Heart left ventricle (tissue), 16 donors: ENCODE data around the gene SRRM5. TPM values are rescaled to one million over a fixed set of nuclear protein-coding genes. Genes with fewer than 3 reads are reported as not detected.

Source experiments
- ATAC-seq, 4 donors: fragments of 200-7000 bp; cut with Tn5 transposase; one replicate each; pipeline ENCODE4 v1.9.1; 2020 to 2022; ENCODE audit warnings: moderate library complexity in 4 of 4, mild to moderate bottlenecking in 3 of 4, moderate number of reproducible peaks in 1 of 4
- DNase-seq, 5 donors: peaks; one replicate each; pipeline ENCODE4 v3.0.0-alpha.2; 2020
- H3K27ac ChIP-seq, 12 donors: fragments of 200-600 bp; sonication (generic) in 4 of 12; one replicate each; pipeline versions ENCODE4 v1.5.0 to v1.8.0; 2016 to 2022; ENCODE audit warnings: mild to moderate bottlenecking in 2 of 12
- H3K27me3 ChIP-seq, 9 donors: fragments of 200-600 bp; sonication (generic) in 2 of 9; one replicate each; pipeline versions ENCODE4 v1.5.1 to v1.8.0; 2016 to 2022; ENCODE audit warnings: mild to moderate bottlenecking in 3 of 9
- H3K36me3 ChIP-seq, 9 donors: fragments of 200-600 bp; sonication (generic) in 2 of 9; one replicate each; pipeline versions ENCODE4 v1.5.0 to v1.8.0; 2018 to 2022; ENCODE audit warnings: mild to moderate bottlenecking in 2 of 9
- H3K4me1 ChIP-seq, 12 donors: fragments of 200-600 bp; sonication (generic) in 4 of 12; one replicate each; pipeline versions ENCODE4 v1.5.0 to v1.8.0; 2016 to 2022; ENCODE audit warnings: mild to moderate bottlenecking in 3 of 12
- H3K4me3 ChIP-seq, 12 donors: fragments of 200-600 bp; sonication (generic) in 4 of 12; one replicate each; pipeline versions ENCODE4 v1.5.0 to v1.8.0; 2017 to 2022; ENCODE audit warnings: mild to moderate bottlenecking in 9 of 12, moderate library complexity in 4 of 12
- H3K9me3 ChIP-seq, 12 donors: fragments of 200-600 bp; sonication (generic) in 4 of 12; one replicate each; pipeline versions ENCODE4 v1.5.0 to v1.8.0; 2016 to 2022; ENCODE audit warnings: mild to moderate bottlenecking in 1 of 12
- POLR2A ChIP-seq, 2 donors: fragments of 450-650 bp; IDR thresholded peaks; one replicate each; pipeline ENCODE4 v1.6.1; 2017; ENCODE audit warnings: antibody characterized with exemption in 2 of 2, mild to moderate bottlenecking in 2 of 2, moderate library complexity in 2 of 2
- WGBS, 4 donors: extraction: QIAGEN DNeasy Blood & Tissue Kit in 2 of 4; methylation state at CpG; one replicate each; pipeline versions ENCODE4 v1.1.5 to v1.1.7; 2013 to 2018; 5-methylcytosine and 5-hydroxymethylcytosine counted together
- intact Hi-C, 10 donors: fragments of 100-400 bp; cut with DNase I; formaldehyde crosslinking; loops; one replicate each; pipeline versions ENCODE4 v1.11.1 to v1.14.2; 2022
- polyA plus RNA-seq, 2 donors: library from polyadenylated mRNA; stranded (reverse); fragments of 200-250 nt; gene quantifications; one replicate each; pipeline ENCODE4 v1.2.3, GENCODE V29; 2013
- total RNA-seq, 9 donors: library from RNA; depleted of rRNA in 2 of 9; stranded (reverse); fragments of >200 nt in 2 of 9; fragmentation: NEBNext Ultra II Directional in 3 of 9; extraction: Animal tissue kit (Norgen Biotek cat#: 25700) in 3 of 9; gene quantifications; one replicate each; pipeline versions ENCODE4 v1.1.0 to v1.2.4, GENCODE V29; 2016 to 2023
- TF ChIP-seq, protein P1 (sequence below), 12 donors: fragments of 200-600 bp; sonication (generic) in 4 of 12; IDR thresholded peaks; one replicate each; pipeline versions ENCODE4 v1.5.0 to v1.8.0; 2018 to 2022; ENCODE audit warnings: antibody characterized with exemption in 12 of 12, mild to moderate bottlenecking in 5 of 12
- donor health status: ischemic (EF 13 %, LVEDD 7.1; RV severe dilation, severe dysfunction).
- donor health status: healthy with polysubstance abuse.
- donor health status: DM: no; HTN: yes; CAD: no.
- donor health status: DM: no; HTN: no; CAD: no.
- donor health status: ischemic (EF 25% LVEDD 6.9; RV normal size, moderate dysfunction).
- donor health status: ischemic (EF 25% LVEDD 5.7; RV mildly dilated, moderate dysfunction).
- donor health status: healthy.
- donor health status: DM: yes; HTN: yes; CAD: no.
- donor health status: ischemic (EF 35%, LVEDD 5.7; RV mildly dilated, moderate dysfunction).
- donor health status: nonischemic (EF 11% LVEDD 7.7; RV severe dilation, severe dysfunction).
- donor health status: DM: yes; HTN: yes; CAD: no.
- donor health status: PGD.
- donor health status: ischemic (EF 29% LVEDD 5.4; RV normal size, mild dysfunction).
- donor health status: nonischemic (EF 23%, LVEDD 6.1; RV moderate dilation, normal function).

SRRM5 gene
- total and polyA plus RNA-seq, 11 donors: 0.07 to 0.80 (median 0.16) TPM; not detected in 2

DNA sequence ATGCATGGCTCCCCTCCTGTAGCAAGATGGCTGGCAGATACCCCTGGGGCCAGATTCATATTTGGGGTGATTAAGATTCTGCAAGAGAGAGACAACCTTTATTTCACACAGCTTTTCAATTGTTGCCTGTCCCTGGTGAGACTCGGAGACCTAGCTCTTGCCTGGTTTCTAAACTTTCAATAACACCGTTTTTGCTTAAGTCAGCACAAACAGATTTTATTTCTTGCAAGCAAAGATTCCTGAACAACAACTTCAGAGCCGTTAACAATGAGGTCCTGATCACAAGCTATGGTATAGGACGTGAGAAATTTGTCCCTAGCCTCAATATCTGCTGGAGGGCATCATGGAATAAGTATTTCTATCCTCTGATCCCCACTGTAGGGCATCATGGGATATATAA lies 30.6 kb downstream of the SRRM5 start:
- ATAC-seq: no peak
- WGBS, 4 donors: 74 to 84% (median 83%) methylated on average over 4 of the region's 4 CpGs
- no peak overlapping the region for H3K27ac ChIP-seq
- no peak overlapping the region for H3K4me3 ChIP-seq
- TF ChIP-seq, protein P1, sequence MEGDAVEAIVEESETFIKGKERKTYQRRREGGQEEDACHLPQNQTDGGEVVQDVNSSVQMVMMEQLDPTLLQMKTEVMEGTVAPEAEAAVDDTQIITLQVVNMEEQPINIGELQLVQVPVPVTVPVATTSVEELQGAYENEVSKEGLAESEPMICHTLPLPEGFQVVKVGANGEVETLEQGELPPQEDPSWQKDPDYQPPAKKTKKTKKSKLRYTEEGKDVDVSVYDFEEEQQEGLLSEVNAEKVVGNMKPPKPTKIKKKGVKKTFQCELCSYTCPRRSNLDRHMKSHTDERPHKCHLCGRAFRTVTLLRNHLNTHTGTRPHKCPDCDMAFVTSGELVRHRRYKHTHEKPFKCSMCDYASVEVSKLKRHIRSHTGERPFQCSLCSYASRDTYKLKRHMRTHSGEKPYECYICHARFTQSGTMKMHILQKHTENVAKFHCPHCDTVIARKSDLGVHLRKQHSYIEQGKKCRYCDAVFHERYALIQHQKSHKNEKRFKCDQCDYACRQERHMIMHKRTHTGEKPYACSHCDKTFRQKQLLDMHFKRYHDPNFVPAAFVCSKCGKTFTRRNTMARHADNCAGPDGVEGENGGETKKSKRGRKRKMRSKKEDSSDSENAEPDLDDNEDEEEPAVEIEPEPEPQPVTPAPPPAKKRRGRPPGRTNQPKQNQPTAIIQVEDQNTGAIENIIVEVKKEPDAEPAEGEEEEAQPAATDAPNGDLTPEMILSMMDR (IDR thresholded peaks at IDR 0.05): no peak
- no peak for TF ChIP-seq POLR2A (IDR thresholded peaks at IDR 0.05)
- H3K4me1 ChIP-seq: peaks cover 0 to 17% (median 6%) of the 10 kb centered on the region in 12 donors
- no peak for DNase-seq
- H3K27me3 ChIP-seq: peaks cover 0 to 30% (median 10%) of the 10 kb centered on the region in 9 donors
- H3K36me3 ChIP-seq: peaks cover 0 to 7% (median 0%) of the 10 kb centered on the region in 9 donors
- intact Hi-C loops: loop anchor here in 1 of 10 donors (10.0 kb wide), 1 partner anchor 198 kb away; no protein-coding TSS in a partner anchor
- H3K9me3 ChIP-seq: peaks cover 0 to 7% (median 0%) of the 10 kb centered on the region in 12 donors

DNA sequence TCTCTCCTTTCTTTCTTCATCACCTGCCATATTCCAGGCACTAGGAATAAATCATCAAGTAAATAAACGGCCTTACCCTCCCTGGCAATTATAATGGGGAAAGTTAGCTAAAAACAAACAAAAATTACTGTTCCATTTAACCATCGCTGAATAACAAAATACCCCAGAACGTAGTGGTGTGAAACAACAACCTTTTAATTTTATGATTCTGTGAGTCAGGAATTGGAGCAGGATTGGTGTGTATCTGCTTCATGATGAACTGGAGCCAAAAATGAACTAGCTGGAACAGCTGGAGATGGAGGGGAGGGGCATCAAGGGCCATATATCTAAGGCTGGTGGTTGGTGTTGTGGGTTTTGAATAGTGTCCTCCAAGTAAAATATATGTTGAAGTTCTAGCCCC lies 31.4 kb downstream of the SRRM5 start:
- H3K27ac ChIP-seq: no peak overlapping the region
- H3K9me3 ChIP-seq: peaks cover 0 to 7% (median 0%) of the 10 kb centered on the region in 12 donors
- WGBS, 4 donors: 72 to 79% (median 76%) methylated on average over 3 of the region's 3 CpGs
- DNase-seq: no peak
- peaks cover 0 to 26% (median 10%) of the 10 kb centered on the region in 9 donors for H3K27me3 ChIP-seq
- ATAC-seq: no peak
- H3K36me3 ChIP-seq: peaks cover 0 to 13% (median 3%) of the 10 kb centered on the region in 9 donors
- intact Hi-C loops: loop anchor here in 1 of 10 donors (10.0 kb wide), 1 partner anchor 199 kb away; no protein-coding TSS in a partner anchor
- H3K4me3 ChIP-seq: no peak overlapping the region
- TF ChIP-seq, protein P1 (IDR thresholded peaks at IDR 0.05): no peak
- no peak for TF ChIP-seq POLR2A (IDR thresholded peaks at IDR 0.05)
- H3K4me1 ChIP-seq: peaks cover 0 to 17% (median 6%) of the 10 kb centered on the region in 12 donors

DNA sequence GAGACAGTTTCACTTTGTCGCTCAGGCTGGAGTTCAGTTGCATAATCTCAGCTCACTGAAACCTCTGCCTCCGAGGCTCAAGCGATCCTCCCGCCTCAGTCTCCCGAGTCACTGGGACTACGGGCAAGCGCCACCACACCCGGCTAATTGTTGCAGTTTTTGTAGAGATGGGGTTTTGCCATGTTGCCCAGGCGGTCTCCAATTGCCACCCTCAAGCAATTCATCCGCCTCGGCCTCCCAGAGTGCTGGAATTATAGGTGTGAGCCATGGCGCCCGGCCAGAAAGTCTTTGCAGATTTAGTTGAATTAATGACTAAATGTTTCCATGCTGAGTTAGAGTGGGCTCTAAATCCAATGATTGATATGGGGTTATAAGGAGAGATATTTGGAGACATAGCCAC lies 32.3 kb downstream of the SRRM5 start:
- ATAC-seq: no peak
- WGBS, 4 donors: 83 to 88% (median 88%) methylated on average over 13 of the region's 13 CpGs
- H3K27ac ChIP-seq: no peak overlapping the region
- peaks cover 0 to 12% (median 6%) of the 10 kb centered on the region in 12 donors for H3K4me1 ChIP-seq
- H3K9me3 ChIP-seq: peaks cover 0 to 7% (median 0%) of the 10 kb centered on the region in 12 donors
- H3K36me3 ChIP-seq: peaks cover 0 to 22% (median 11%) of the 10 kb centered on the region in 9 donors
- no peak for DNase-seq
- no peak for TF ChIP-seq POLR2A (IDR thresholded peaks at IDR 0.05)
- TF ChIP-seq, protein P1 (IDR thresholded peaks at IDR 0.05): no peak
- peaks cover 0 to 17% (median 10%) of the 10 kb centered on the region in 9 donors for H3K27me3 ChIP-seq
- H3K4me3 ChIP-seq: no peak overlapping the region
- intact Hi-C loops: loop anchor here in 1 of 10 donors (10.0 kb wide), 1 partner anchor 199 kb away; no protein-coding TSS in a partner anchor

DNA sequence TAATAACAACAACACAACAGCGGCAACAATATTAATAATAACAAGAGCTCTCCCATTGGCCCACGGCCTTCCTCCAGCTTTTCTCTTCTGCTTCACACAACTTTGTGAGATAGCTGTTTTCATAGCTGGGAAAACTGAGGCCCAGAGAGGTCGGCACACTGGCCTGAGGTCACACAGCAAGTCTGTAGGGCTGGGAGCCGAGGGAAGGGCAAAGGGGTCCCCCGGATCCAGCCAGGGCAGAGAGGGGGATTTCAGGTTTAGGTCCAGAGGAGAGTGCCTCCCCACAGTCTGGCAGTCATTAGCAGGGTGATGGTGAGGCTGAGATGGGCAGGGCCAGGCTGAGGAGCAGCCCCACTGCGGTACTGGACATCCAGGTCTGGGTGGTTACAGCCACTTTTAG lies 36.7 kb downstream of the SRRM5 start:
- peaks cover 0 to 7% (median 0%) of the 10 kb centered on the region in 12 donors for H3K9me3 ChIP-seq
- H3K27ac ChIP-seq: no peak overlapping the region
- WGBS, 4 donors: 94 to 99% (median 95%) methylated on average over 6 of the region's 6 CpGs
- no peak for ATAC-seq
- H3K4me3 ChIP-seq: no peak overlapping the region
- intact Hi-C loops: loop anchor here in 1 of 10 donors (10.0 kb wide), 1 partner anchor 204 kb away; no protein-coding TSS in a partner anchor
- peaks cover 0 to 4% (median 0%) of the 10 kb centered on the region in 12 donors for H3K4me1 ChIP-seq
- H3K36me3 ChIP-seq: peaks cover 0 to 66% (median 21%) of the 10 kb centered on the region in 9 donors
- TF ChIP-seq POLR2A (IDR thresholded peaks at IDR 0.05): no peak
- TF ChIP-seq, protein P1 (IDR thresholded peaks at IDR 0.05): no peak
- no peaks in the 10 kb centered on the region for H3K27me3 ChIP-seq
- no peak for DNase-seq
